NCI-H510A (cell line): ENCODE results near the gene SREBF2.

Experiments
- DNase-seq: peaks from one replicate; lab custom pipeline; 2025; lab: John Stamatoyannopoulos, UW

The SREBF2 gene

DNA sequence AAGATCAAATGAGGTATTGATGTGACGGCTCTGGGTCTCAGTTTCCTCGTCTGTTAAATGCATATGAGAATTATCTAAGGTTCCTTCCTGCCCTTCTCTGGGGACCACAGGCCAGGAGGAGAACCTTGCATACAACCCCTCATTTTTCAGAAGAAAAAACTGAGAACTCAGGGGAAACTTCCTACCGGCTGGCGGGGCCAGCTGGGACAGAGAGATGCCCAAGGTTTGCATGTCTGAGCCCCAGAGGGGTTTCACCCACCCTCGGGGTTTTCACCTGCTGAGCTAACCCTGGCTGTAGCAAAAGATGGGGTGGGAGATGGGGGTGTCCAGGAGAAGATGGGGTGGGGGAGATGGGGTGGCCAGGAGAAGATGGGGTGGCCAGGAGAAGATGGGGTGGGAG lies 89.4 kb downstream of the SREBF2 start:
- no peak for DNase-seq

DNA sequence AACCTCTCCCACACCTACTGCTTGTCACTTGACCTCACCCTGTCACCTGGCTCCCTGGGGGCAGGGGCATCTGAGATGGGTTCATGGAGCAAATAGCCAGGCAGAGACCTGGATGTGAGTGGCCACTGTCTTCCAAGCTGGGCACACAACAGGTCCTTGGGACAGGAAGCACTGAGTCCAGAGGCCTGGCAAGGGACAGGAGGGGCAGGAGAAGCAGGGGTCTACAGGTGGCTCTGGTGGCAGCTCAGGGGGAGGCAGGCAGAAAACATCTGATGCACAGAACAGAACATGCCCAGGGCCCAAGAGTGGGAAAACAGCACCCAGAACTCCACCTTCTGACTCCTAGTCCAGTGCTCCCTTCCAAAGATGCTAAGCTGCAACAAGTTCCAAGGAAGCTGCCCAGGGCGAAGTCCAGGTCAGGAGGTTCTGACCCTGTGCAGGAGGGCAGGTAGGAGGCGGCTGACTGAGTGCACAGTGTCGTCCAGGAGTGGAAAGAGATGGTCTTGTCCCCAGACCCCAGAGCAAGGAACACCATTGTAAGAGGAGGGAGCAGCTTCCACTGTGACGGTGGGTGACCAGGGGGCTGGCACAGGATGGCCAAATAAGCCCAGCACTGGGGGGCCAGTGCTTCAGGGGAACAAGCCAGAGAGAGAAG lies 90.2 kb downstream of the SREBF2 start:
- DNase-seq: no peak

DNA sequence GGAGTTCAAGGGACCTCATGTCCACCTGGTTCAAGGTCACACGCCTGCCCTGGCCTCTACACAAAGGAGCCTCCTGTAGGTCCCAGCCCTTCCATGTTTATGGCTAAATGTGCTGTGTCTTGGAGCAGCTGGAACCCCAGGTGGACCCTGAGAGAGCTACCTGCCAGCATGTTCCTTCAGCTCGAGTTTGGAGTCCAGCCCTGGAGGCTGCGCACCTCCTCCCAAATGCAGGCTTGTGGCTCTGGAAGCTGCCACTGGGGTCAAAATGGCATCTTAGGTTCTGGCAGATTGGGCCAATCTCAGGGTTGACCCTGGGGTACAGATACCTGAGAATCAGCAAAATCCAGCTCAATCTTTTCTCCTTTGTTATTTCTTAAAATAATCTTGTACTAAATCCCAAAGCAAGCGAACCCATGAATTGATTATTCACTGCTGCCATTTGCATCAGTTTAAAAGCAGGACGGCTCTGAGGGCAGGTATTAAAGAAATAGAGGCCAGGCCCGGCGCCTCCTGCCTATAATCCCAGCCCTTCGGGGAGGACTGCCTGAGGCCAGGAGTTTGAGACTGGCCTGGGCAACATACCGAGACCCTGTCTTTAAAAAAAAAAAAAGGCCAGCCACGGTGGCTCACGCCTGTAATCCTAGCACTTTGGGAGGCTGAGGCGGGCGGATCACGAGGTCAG lies 90.8 kb downstream of the SREBF2 start:
- DNase-seq: no peak

DNA sequence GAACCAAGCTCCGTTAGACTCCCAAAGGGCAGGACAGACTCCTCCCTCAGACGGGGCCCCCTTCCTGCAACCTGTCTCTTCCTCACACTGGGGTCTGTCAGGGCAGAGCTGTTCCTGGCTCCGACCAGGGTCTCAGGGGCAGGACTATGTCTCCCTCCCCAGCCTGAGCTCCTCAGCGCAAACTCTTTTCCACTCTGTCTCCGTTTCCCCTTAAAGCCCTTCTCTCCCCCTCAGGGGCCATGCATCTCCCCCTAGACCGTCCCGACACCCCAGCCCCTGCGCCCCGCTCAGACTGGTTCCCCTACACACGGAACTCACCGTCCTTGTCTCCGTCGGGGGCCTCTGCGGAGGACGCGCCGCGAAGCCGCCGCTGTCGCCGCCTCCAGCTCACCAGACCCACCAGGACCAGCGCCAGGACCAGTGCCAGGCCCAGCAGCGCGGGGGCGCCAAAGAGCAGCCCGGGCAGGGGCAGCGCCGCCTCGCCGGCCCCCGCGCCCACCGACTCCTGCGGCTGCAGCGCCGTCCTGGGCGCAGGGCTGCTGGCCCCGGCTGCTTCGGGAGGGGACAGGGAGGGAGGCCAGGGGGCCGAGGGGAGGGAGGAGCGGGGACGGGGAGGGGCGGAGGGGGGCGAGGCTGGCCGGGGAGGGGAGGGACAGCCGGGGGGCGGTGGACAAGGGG lies 93.0 kb downstream of the SREBF2 start:
- no peak for DNase-seq

DNA sequence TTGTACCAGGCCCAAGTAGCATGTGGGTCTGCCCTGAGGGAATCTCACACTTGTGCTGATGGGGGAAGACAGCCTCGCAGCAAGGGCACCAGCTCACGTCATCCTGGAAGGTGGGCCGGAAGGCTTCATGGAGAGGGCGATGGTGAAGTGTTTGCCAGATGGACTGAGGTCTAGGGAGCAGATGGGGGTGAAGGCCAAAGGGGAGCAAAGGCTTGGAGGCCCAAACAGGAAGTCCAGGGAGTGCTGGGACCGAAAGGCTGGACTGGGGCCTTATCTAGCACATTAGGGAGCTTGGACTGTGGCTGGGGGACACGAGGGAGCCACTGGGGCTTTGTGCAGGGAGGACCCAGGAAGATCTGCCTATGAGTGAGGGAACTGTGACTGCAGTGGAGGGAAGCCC lies 94.9 kb downstream of the SREBF2 start:
- DNase-seq: no peak

DNA sequence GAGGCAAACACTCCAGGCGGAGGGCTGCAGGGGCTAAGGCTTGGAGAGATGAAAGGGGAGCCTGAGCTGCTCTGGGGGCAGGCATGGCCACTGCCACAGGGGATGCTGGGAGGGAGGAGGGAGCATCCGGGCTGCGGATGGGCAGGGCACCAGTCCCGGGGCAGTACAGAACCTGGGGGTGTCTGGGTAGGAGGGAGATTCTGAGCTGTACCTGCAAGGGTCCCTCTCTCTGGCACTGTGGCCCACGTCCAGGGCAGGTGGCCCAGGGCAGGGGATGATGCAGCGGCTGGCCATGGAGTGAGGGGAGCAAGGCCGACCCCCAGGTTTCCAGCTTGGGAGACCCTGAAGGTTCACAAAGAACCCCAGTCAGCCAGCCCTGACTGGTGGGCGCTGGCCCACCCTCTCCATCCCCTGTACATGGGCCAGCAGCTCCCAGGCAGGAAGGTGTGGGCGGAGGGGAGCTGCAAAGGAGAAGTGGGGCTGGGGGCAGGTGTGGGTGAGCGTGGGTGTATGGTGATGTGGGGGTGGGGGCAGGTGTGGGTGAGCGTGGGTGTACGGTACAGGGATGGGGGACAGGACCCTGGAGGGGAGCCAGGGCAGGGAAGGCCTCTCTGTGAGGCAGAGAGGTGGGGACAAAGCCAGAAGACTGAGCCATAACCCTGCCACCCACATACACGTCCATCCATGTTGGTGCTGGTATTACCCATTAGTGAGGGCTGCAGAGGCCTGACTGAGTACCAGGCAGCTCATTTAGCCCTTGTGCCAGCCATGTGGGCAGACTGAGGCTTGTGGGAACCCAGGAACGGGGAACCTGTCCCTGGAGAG lies 95.9 kb downstream of the SREBF2 start:
- DNase-seq: no peak

DNA sequence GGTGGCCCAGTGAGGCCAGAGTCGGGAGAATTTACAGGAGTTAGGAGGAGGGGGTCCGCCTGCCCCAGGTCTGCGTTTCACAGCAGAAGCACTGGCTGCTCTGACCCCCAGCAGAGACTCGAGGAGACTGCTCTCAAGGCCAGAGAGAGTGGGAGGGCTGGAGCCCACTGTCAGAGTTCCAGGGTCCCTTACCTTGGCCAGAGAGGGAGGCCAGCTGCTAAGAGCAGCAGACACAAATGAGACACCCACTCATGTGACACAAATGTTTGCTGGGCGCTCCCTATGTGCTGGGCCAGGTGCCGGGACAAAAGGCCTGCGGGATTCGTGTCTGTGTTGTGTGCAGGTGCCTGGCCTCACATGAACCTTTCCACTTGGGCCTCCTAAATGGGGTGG lies 96.5 kb downstream of the SREBF2 start:
- no peak for DNase-seq

DNA sequence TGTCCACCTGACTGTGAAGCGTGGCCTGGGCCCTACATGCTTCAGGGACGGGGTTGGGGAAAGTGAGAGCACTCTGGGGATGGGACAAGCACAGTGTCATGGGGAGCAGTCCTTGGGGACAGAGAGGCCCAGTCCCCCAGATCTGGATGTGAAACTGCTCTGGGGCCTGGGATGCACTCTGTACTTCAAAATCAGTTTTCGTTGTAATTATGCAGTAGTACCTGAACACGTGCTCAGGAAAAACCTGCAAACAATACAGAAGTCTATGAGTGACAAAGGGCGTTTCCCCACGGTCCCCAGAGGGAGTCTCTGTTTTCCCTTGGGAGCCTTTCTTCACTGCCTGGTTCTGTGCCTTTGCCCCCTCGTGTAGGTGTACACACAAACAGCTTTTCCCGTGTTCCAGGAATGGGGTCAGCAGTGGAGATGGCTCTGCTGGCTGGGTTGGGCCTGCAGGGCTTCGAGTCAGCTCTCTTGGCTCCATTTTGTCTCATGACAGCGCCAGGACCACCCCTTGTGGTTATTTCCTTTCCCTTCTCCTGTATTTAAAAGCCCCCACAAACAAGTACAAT lies 98.9 kb downstream of the SREBF2 start:
- DNase-seq: no peak

DNA sequence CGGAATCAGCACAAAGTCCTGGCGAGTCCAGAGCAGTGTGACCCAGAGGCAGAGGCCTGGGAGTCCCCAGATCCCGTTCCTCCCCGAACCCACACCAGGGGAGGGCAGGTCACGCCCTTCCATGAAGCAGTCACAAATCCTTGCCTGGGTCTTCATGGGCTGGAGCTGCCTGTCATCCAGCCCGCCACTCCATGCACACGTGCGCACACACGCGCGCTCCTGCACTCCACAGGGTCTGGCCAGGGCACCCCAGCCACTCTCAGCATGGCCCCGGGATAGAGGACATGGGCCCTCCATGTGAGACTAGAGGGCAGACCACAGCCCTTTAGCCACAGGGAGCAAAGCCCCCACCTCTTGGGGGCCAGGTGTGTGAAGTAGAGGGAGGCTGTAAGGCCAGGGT lies 99.4 kb downstream of the SREBF2 start:
- DNase-seq: no peak

DNA sequence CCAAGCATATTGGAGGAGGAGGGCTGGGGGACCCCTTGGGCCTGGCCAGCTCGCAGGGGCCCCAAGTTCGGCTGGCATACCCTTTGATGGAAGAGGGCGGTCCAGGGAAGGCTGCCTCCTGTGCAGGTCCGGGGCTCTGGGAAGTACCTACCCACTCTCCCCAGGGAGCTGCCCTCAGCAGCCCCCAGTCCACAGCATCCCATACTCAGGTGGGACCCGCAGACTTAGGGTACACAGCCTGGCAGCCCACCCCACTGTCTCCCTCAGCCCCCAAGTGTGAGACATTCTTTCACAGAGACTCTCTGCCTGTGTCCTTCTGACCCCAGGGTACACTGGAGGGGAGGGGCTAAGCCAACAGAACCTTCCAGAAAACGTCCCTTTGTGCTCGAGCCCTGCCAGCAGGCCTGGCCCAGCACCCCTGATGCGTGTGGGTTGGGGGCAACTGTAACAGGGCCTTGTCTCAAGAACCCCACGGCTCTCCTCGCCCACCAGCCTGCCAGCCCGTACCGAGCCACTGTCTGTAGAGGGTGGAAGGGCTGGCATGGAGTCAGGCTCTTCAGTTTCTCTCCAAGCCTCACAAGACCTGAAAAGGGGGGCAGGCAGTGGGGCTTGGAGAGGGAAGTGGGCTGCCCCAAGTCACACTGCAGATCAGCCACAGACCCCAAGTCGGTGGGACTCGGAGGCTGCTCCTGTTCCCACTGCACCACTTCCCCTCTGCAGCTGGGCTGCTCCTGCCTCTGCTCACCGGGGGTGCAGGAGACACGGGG lies 100.7 kb downstream of the SREBF2 start:
- DNase-seq: no peak

DNA sequence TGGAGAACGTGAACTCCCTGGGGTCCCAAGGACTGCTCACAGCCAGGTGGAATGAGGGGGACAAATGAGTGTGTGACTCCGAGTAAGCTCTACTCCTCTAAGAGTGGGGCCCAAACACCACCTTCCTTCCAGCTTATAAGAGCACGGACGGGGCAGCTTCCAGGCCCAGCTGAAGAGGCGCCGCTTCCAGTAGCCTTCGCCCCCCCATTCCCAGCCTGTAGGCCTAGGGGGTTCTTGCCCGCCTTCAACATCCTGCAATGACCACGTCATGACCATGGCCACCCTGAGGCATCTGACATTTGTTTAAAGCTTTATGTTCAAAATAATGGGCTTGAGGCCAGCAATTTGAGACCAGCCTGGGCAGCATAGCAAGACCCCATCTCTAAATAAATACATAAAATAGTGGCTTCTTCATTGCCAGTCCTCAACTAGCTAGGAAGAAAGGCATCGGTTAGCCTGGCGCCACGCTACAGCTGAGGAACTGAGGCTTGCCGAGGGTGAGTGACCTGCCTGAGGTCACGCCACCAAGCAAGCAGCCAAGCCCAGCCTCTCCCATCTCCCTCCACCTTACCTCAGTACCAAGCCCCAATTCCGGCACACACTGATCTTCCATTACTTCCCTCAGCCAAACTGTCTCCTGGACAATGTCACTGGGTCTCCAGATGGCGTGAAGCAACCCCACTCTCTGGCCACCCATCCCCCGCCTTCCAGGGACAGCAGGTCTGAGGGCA lies 101.5 kb downstream of the SREBF2 start:
- DNase-seq: no peak

DNA sequence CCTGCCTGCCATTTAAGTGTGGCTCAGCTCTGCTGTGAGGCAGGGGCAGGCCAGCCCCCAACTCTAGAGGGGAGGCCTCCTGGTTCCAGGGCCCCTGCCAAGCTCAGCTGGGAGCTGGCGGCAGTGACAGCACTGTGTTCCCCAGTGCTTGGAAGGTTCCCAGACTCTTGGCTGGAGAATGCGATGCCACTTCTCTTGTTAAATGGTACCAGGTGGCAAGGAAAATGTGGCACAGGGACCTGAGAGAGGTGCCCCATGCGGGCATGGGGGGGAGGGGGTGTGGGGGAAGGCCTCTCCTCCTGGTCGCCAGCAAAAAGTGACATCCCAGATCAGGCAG lies 102.1 kb downstream of the SREBF2 start:
- DNase-seq: no peak

DNA sequence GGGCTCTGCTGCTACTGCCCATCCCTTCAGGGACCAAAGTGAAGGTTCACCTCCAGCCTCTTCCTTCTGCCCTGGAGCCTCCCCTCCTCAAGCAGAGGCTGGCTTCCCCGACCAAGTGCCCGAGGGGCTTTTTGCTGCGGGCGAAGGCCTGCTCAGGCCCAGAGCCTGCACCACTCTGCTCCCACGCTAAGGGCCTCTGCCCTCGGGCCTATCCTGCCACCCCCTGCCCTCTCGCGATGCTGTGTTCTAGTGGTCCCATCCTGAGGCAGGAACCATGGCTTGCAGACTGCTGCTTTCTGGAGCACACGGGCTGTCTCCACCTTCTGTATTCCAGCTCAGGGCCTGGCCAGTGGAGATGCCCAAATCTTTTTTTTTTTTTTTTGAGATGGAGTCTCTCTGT lies 102.6 kb downstream of the SREBF2 start:
- DNase-seq: no peak

DNA sequence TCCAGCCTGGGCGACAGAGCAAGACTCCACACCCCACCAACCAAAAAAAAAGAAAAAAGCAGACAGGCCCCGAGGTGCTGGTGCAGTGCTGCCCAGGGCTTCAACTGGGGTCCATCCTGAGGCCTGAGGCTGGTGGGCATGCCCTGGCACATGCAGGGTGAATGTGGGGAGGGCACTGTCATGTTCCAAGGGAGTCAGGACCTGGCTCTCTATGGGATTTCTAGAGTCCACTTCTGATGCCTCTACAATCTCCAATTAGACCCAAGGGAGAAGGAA lies 103.9 kb downstream of the SREBF2 start:
- DNase-seq: no peak

DNA sequence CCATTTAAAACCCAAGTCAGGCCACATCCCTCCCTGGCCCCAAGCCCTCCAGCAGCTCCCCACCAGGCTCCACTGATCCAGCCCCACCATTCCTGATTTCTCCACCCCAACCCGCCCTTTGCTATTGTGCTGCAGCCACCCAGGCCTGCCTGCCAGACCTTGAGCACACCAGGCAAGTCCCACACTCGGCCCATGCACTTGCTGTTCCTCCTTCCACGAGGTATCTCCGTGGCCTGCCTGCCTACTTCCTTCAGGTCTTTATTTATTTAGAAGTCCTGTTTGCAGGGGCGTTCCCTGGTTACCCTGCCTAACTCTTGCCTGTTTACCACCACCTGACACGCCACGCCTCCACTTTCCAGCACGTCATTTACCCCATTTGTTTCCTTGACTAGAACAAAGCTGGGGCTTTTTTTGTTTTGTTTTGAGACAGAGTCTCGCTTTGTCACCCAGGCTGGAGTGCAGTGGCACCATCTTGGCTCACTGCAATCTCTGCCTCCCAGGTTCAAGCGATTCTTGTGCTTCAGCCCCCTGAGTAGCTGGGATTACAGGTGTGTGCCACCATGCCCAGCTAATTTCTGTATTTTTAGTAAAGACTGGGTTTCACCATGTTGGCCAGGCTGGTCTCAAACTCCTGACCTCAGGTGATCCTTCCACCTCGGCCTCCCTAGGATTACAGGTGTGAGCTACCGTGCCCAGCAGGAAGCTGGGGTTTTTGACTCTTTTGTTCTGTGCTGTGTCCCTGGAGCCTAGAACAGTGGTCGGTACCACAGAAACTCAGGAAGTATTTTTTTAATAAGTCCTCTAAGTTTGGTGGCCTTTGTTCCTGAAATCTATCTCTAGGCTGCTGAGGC lies 107.3 kb downstream of the SREBF2 start:
- DNase-seq: no peak

DNA sequence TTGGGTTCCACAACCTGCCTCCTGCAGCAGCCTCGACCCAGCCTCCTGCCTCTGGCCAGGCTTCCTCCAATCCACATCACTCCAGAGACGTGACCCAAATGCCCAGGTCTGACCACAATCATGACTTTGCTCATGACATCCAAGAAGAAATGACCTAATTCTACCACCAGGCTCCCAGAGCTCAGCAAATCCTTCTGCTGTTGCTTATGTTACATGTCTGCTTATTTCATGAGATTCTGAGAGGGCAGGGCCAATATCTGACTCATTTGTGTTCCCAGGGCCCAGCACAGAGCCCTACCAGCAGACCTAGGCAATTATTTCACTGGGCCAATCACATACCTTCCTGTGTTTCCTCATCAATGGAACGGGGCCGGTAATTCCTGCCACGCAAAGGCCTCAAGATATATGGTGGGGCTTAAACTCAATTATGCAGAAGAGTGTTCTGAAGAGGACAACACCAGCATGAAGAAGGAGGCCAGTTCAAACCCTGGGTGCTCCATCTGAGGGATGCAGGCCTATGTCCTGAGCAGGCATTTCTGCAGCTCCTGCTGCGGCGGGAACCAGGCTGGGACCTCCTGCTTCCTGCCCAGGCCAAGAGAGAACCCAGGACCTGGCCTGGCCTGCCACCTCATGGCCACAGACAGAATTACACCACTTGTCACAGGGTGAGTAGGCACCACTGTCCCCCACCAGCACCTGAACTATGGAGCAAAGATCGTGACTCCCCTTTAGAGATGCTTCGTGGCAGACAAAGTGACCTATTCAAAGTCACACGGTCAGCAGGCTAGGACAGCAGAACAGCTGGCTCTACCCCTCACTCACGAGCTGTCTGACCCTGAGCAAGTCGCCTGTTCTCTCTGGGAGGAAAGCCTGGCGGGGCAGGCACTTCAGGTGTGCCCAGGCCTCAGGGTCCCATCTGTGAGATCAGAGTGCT lies 108.2 kb downstream of the SREBF2 start:
- peak; percentile 36 for DNase-seq

DNA sequence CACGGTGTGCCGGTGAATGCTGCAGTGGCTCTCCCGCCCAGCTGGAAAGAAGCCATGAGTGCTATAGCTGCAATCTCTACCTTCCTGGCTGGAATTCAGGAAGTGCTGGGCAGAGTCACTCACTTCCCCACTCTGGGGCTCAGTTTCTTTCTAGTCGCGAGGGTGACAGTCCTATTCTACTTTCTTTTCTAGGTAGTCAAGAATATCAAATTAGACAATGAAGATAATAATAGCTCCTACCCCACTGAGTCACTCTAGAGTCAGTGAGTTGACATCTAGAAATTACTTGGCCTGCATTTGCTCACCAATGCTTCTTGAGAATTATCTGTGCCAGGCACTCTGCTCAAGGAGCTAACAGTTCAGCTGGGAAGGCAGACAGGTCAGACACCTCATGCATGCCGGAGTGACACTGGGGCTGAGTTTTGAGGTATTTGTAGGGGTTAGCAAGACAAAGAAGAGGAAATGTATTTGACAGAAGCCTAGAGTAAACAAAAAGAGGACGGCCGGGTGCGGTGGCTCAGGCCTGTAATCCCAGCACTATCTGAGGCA lies 110.8 kb downstream of the SREBF2 start:
- DNase-seq: no peak

DNA sequence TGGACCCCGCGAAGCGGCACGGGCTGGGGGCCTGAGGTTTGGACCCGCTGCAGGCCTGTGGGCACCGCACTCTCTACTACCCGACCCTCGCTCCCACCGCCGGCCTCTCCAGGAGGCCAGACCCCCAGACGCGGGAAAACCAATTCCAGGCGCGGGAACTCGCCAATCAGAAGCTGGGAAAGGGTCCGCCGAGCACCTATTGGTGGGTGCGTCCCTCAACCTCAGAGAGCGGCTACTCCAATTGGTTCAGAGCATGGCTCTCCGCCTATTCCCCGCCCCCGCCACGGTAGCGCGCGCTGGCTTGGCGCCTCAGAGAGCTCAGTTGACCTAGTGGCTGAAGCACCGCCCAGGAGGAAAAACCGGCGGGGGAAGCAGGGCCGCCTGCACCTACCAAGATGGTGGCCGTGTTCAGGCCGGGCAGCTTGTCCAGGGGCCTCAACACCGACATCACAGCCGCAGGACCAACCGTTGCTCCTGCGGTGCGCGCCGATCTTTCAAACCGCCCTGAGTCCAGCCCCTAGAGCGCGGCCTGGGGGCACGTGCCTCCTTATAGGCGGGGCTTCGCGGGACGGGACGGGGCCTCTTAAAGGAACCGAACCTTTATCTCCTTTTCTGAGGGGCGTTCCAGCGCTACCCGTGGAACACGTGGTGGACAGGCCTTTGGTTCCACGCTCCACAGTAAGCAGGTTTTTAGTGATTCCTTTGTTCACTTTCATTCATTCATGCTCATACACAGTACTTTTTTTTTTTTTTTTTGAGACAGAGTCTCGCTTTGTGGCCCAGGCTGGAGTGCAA lies 113.9 kb downstream of the SREBF2 start, which contains the start of gene CENPM:
Gene CENPM, minus strand, starts transcription at position 524 of the 795 bp plus-strand sequence. Its CDS starts 76 bp downstream, at position 448.
- peak; percentile 88 for DNase-seq
